Measurements from ENCODE around the gene EFCAB6.

DNA sequence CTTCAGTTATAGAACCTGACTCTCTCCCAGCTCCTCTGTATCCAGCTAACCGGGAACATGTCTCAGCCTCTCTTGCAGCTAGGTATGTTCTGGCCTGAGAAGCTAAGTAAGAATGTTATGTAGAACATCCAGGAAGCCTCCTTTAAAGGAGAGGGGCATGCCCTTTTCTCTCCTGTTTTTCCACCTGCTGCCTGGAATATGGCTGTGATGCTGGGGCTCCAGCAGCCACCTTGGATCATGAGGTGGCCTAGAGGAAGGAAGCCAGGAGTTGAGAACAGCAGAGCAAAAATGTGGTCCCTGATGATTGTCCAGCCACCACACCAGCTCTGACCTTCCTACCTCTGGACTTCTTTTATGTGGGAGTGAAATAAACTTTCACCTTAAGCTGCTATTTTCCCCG is 282.6 kb downstream of the EFCAB6 start:
- TF ChIP-seq CTCF (IDR thresholded peaks at IDR 0.05) (no peak), SMC3 (IDR thresholded peaks at IDR 0.05) (no peak), POLR2A (IDR thresholded peaks at IDR 0.05; ENCODE audit: low read length) (no peak), CHD4 (IDR thresholded peaks at IDR 0.05; ENCODE audit: borderline replicate concordance) (no peak), TP53 (CRISPR knock-in tag; IDR thresholded peaks at IDR 0.05) (no peak), MAX (IDR thresholded peaks at IDR 0.05) (no peak), RFX5 (IDR thresholded peaks at IDR 0.05) (no peak), BCL3 (IDR thresholded peaks at IDR 0.05) (no peak), CHD2 (IDR thresholded peaks at IDR 0.05; ENCODE audit: low read length, partially characterized antibody) (no peak), RARB (CRISPR knock-in tag; IDR thresholded peaks at IDR 0.05) (no peak)
